ENCODE data around the gene BPIFB6.

The BPIFB6 gene

GRCh38 chr20:33092361-33092760, 60.9 kb downstream of the BPIFB6 start:
- DNase-seq (ENCODE audit: low spot score) = no peak

- DNase-seq (ENCODE audit: low spot score) = no peak
Measured at GRCh38 chr20:33093074-33093473, 61.6 kb downstream of the BPIFB6 start.

GRCh38 chr20:33093582-33093981, 62.1 kb downstream of the BPIFB6 start:
- no peak for DNase-seq (ENCODE audit: low spot score)
